CD4-positive, alpha-beta T cell (primary cell): Measurements from ENCODE around the gene C14orf39. TPM values are rescaled to one million over a fixed set of nuclear protein-coding genes. Genes with fewer than 3 reads are reported as not detected.

Experiments
- ATAC-seq: fragments of 200-7000 bp; cut with Tn5 transposase; one replicate; pipeline ENCODE4 v1.10.0; 2022; ENCODE audit warnings: mild to moderate bottlenecking; ENCODE audit not compliant: poor library complexity
- CTCF ChIA-PET: fragments of 350-600 bp; sonication (Branson Sonifier 250); formaldehyde crosslinking; loops from one replicate; lab custom pipeline; 2021; ENCODE audit warnings: antibody characterized with exemption, inconsistent platforms; lab: Charles Lee
- POLR2A ChIA-PET: fragments of 350-600 bp; sonication (Branson Sonifier 250); formaldehyde crosslinking; loops from one replicate; lab custom pipeline; 2021; ENCODE audit warnings: antibody characterized with exemption, inconsistent platforms; lab: Charles Lee
- DNase-seq, 14 experiments: peaks; one replicate each; pipeline ENCODE4 v3.0.0-alpha.2; 2013 to 2020; ENCODE audit warnings: mixed read lengths in 2 of 14
- H3K27ac ChIP-seq, 2 donors: one replicate each; pipeline versions ENCODE4 v1.5.1 to v1.7.0; 2013; ENCODE audit warnings: low read length in 2 of 2, low read depth in 1 of 2, mild to moderate bottlenecking in 1 of 2
- H3K27me3 ChIP-seq, 2 experiments: 1 replicate in 1 of 2; 2 replicates in 1 of 2; pipeline versions ENCODE4 v1.6.1 to v1.7.0; 2013; ENCODE audit warnings: low read length in 2 of 2, control low read depth in 1 of 2, mild to moderate bottlenecking in 1 of 2, moderate library complexity in 1 of 2; ENCODE audit not compliant: insufficient read depth in 2 of 2, control insufficient read depth in 1 of 2
- H3K36me3 ChIP-seq: one replicate; pipeline ENCODE4 v1.6.1; 2013; ENCODE audit warnings: low read length, control low read depth; ENCODE audit not compliant: insufficient read depth
- H3K4me1 ChIP-seq: one replicate; pipeline ENCODE4 v1.6.1; 2013; ENCODE audit warnings: low read length, control low read depth; ENCODE audit not compliant: insufficient read depth
- H3K4me3 ChIP-seq: one replicate; pipeline ENCODE4 v1.5.1; 2013; ENCODE audit warnings: mild to moderate bottlenecking, low read length, moderate library complexity
- H3K9me3 ChIP-seq, 2 experiments: 1 replicate in 1 of 2; 2 replicates in 1 of 2; pipeline versions ENCODE4 v1.6.1 to v1.7.0; 2013; ENCODE audit warnings: low read length in 2 of 2, mild to moderate bottlenecking in 2 of 2, control low read depth in 1 of 2, moderate library complexity in 1 of 2; ENCODE audit not compliant: control insufficient read depth in 1 of 2, insufficient read depth in 1 of 2
- H3K27ac Mint-ChIP-seq: one replicate; pipeline ENCODE4 v1.8.0; 2020; ENCODE audit warnings: mixed read lengths
- H3K27me3 Mint-ChIP-seq: one replicate; pipeline ENCODE4 v1.8.0; 2021; ENCODE audit warnings: mixed read lengths
- H3K36me3 Mint-ChIP-seq: one replicate; pipeline ENCODE4 v1.8.0; 2021; ENCODE audit warnings: low read depth, mixed read lengths
- H3K4me1 Mint-ChIP-seq: one replicate; pipeline ENCODE4 v1.8.0; 2021; ENCODE audit warnings: low read depth, mixed read lengths
- H3K4me3 Mint-ChIP-seq: one replicate; pipeline ENCODE4 v1.8.0; 2020; ENCODE audit warnings: mild to moderate bottlenecking, mixed read lengths
- H3K9me3 Mint-ChIP-seq: one replicate; pipeline ENCODE4 v1.8.0; 2020; ENCODE audit warnings: mixed read lengths
- CTCF ChIP-seq: fragments of 200-600 bp; IDR thresholded peaks from one replicate; pipeline ENCODE4 v1.8.0; 2022; ENCODE audit warnings: antibody characterized with exemption, mild to moderate bottlenecking
- intact Hi-C, 2 experiments: fragments of 100-400 bp; cut with DNase I in 1 of 2; cut with micrococcal nuclease in 1 of 2; formaldehyde crosslinking; loops; one replicate each; pipeline versions ENCODE4 v1.15.1 to v1.9.0; 2023 to 2025; cut with DNase I, micrococcal nuclease
- total RNA-seq, 174 experiments: library from RNA in 2 of 174; stranded (reverse) in 2 of 174; gene quantifications; one replicate each; pipeline ENCODE4 v1.2.3 and lab custom pipeline; 2021 to 2026

The C14orf39 gene
- total RNA-seq, 2 experiments from 2014 or later: not detected

GRCh38 chr14:60490270-60490669 lies 4.4 kb upstream of the C14orf39 start:
- no peaks in the 10 kb centered on the region for H3K36me3 ChIP-seq
- no peak overlapping the region for H3K27ac Mint-ChIP-seq
- ChIA-PET POLR2A (no interaction called here), CTCF (no interaction called here)
- H3K4me1 Mint-ChIP-seq: no peaks in the 10 kb centered on the region
- no peaks in the 10 kb centered on the region for H3K36me3 Mint-ChIP-seq
- peaks cover 0 to 9% of the 10 kb centered on the region in 2 experiments for H3K9me3 ChIP-seq
- ATAC-seq (no peak), DNase-seq (no peak)
- no peak overlapping the region for H3K27ac ChIP-seq
- peaks cover 28% of the 10 kb centered on the region for H3K27me3 Mint-ChIP-seq
- TF ChIP-seq CTCF: no peak
- intact Hi-C loops: no loop called here
- no peak overlapping the region for H3K4me3 ChIP-seq
- no peak overlapping the region for H3K4me3 Mint-ChIP-seq
- no peaks in the 10 kb centered on the region for H3K9me3 Mint-ChIP-seq
- H3K27me3 ChIP-seq: peaks cover 12 to 49% of the 10 kb centered on the region in 2 experiments
- H3K4me1 ChIP-seq: peaks cover 9% of the 10 kb centered on the region

DNA sequence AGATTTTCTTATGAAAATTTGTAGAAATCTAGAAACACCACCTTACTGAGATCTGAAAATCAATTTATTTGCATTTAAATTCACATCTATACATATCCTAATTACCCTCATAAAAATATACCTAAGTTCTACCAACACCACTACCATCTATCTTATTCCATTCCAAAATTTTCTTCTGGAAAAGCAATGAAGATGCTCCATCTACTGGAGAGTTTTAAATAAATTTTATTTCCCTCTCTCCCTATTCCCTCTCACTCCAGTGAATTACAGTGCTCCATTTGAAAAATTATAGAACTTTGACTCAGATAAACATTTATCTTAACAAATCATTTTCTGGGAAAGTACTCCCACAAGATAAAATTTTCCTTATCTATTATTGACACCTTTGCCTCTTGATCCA lies 2.3 kb upstream of the C14orf39 start:
- CTCF ChIA-PET: no interaction called here
- Histone ChIP-seq H3K36me3 (no peaks in the 10 kb centered on the region), H3K27me3 (peaks cover 13 to 60% of the 10 kb centered on the region in 2 experiments), H3K4me3 (no peak overlapping the region), H3K9me3 (peaks cover 0 to 13% of the 10 kb centered on the region in 2 experiments), H3K4me1 (peaks cover 12% of the 10 kb centered on the region), H3K27ac (no peak overlapping the region)
- Mint-ChIP-seq H3K27me3 (peaks cover 34% of the 10 kb centered on the region), H3K4me3 (no peak overlapping the region), H3K4me1 (no peaks in the 10 kb centered on the region), H3K27ac (no peak overlapping the region), H3K9me3 (peaks cover 5% of the 10 kb centered on the region), H3K36me3 (no peaks in the 10 kb centered on the region)
- intact Hi-C loops: no loop called here
- DNase-seq (no peak), ATAC-seq (no peak)
- POLR2A ChIA-PET: no interaction called here
- no peak for TF ChIP-seq CTCF

DNA sequence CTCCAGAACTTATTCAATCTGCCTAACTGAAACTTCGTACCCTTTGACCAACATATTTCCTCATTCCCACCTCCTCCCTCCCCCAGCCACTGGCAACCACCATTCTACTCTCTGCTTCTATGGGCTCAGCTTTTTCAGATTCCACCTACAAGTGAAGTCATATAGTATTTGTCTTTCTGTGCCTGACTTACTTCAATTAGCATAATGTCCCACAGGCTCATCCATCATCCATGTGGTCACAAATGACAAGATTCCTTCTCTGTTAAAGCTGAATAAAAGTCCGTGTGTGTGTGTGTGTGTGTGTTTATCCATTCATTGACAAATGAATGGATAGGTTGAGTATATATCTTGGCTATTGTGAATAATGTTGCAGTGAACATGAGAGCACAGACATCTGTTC lies 1.3 kb upstream of the C14orf39 start:
- no peaks in the 10 kb centered on the region for H3K36me3 ChIP-seq
- ChIA-PET CTCF (no interaction called here), POLR2A (no interaction called here)
- no peak for ATAC-seq
- H3K27ac Mint-ChIP-seq: no peak overlapping the region
- peaks cover 5% of the 10 kb centered on the region for H3K9me3 Mint-ChIP-seq
- H3K4me3 Mint-ChIP-seq: no peak overlapping the region
- intact Hi-C loops: no loop called here
- peaks cover 41% of the 10 kb centered on the region for H3K27me3 Mint-ChIP-seq
- H3K4me3 ChIP-seq: no peak overlapping the region
- no peaks in the 10 kb centered on the region for H3K36me3 Mint-ChIP-seq
- peaks cover 13 to 60% of the 10 kb centered on the region in 2 experiments for H3K27me3 ChIP-seq
- H3K4me1 Mint-ChIP-seq: no peaks in the 10 kb centered on the region
- no peak overlapping the region for H3K27ac ChIP-seq
- no peak for TF ChIP-seq CTCF
- DNase-seq: no peak
- peaks cover 0 to 13% of the 10 kb centered on the region in 2 experiments for H3K9me3 ChIP-seq
- peaks cover 12% of the 10 kb centered on the region for H3K4me1 ChIP-seq
